Measurements from ENCODE around the gene FGF12.

DNA sequence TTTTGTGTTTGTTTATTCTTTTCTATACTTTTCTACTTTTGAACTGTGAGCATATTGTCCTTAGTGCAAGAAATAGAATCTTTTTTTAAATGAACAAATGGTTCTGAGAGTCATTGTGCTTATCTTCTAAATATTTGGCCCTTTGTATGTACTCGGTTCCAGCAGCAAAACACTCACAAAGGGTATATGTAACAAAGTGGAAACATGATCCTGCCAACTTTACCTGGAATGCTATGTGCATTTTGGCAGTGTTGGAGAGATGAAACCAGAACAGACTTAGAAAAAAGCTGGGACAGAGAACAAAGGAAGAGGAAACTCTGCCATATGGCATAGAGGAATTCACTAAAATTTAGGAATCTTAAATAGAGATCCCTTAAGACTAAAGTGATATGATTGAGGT is 150.1 kb downstream of the FGF12 start:
- no peak for TF ChIP-seq RCOR1 (IDR thresholded peaks at IDR 0.05; ENCODE audit: low read length)
- TF ChIP-seq, protein P1, sequence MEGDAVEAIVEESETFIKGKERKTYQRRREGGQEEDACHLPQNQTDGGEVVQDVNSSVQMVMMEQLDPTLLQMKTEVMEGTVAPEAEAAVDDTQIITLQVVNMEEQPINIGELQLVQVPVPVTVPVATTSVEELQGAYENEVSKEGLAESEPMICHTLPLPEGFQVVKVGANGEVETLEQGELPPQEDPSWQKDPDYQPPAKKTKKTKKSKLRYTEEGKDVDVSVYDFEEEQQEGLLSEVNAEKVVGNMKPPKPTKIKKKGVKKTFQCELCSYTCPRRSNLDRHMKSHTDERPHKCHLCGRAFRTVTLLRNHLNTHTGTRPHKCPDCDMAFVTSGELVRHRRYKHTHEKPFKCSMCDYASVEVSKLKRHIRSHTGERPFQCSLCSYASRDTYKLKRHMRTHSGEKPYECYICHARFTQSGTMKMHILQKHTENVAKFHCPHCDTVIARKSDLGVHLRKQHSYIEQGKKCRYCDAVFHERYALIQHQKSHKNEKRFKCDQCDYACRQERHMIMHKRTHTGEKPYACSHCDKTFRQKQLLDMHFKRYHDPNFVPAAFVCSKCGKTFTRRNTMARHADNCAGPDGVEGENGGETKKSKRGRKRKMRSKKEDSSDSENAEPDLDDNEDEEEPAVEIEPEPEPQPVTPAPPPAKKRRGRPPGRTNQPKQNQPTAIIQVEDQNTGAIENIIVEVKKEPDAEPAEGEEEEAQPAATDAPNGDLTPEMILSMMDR (IDR thresholded peaks at IDR 0.05) = no peak
- TF ChIP-seq TAF1 (IDR thresholded peaks at IDR 0.05; ENCODE audit: borderline replicate concordance, low read depth, low read length) = no peak
